ENCODE measurements around the gene FAIM. TPM values are rescaled to one million over a fixed set of nuclear protein-coding genes. Genes with fewer than 3 reads are reported as not detected.

Gene FAIM, protein sequence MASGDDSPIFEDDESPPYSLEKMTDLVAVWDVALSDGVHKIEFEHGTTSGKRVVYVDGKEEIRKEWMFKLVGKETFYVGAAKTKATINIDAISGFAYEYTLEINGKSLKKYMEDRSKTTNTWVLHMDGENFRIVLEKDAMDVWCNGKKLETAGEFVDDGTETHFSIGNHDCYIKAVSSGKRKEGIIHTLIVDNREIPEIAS
- total RNA-seq, result 13.6 and 17.0 TPM in 2 replicates

DNA sequence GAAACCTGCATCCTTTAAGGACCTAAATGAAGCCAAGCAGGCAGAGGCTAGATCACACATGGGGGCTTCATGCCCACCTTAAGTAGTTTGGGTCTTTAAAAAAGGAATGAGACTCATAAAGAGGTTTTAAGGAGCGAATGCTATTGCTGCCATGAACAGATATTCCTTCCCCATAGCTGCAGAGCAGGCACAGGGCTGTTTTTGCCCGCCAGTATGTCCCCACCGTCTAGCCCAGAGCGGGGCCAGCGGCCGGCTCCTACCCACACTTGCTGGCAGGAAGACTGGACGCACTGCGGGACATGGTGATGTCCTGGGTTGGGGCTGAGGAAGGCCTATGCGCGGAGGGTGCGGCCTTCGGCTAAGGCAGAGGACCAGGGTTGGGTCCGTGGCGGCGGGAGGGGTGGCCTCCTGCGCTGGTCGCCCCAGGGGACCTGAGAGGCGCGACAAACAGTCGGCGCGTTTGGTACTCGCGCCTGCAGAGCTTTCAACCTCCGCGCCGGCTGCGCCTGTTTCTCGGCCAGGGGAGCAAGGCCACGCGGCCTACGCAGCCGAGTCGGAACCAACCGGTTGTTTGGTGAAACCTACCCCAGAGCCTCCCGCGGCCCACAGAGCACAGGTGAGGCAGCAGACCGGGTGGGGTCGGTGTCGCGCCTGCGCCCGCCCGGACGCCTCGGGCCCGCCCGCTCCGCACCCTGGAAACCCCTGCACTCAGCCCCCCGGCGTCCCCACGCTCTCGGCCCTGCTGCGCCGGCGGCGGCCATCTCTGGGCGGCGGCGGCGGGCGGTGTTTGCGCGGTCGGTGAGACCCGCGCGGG lies at the start of gene FAIM:
Gene FAIM, plus strand, starts transcription at position 450 of the 814 bp plus-strand sequence. CDS start 10,956 bp downstream, outside the sequence.

DNA sequence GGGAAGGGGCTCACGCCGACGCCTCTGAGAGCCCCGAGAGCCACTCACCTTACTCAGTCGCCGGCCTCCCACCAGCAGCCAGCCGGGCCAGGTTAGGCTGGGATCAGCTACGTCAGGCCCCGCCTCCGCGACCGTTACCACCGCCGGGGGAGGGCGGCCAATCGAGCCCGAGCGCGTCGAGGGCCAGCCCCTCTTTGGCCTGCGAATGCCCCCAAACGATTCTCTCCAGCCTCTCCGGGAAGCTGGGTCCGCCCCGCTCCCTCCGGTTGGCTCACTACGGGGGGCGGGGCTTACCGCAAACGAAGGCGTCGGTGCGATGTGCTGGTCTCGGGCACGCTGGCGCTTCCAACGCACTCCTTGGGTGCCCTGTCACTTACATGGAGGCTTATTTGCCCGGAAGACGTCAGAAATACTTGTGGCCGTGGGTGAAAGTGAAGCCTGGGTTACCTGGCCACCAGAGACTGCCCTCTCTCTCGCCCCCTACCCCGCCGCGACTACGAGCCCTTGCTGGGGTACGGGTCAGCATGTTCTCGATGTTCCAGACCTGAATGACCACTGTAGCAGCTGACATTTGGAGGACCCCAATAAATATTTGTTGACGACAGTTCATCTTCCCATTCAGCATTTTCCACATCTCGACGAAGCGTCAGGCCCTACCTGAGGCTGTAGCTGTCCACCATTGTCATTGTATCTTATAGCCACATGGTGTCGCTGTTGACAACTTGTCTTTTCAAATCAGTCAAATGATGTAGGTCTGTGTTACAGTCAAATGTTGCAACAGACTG lies 14.2 kb upstream of the FAIM start, which contains the start of gene CEP70:
Gene CEP70, minus strand, starts transcription at position 111 of the 785 bp plus-strand sequence. CDS start 21,333 bp downstream, outside the sequence.

Other genes starting within 250 kb of the FAIM start
- gene ESYT3, start 174.2 kb upstream of the FAIM start, total RNA-seq, result 2.2 and 3.8 TPM in 2 replicates
- gene CEP70, start 14.5 kb upstream of the FAIM start, total RNA-seq, result 26.9 and 30.7 TPM in 2 replicates
- 18.0 and 19.2 TPM in 2 replicates for gene PIK3CB, start 226.2 kb downstream of the FAIM start, total RNA-seq

Measured in articular chondrocyte of knee joint (primary cell).